HEK293 (cell line): Measurements from ENCODE around the gene CCDC61.

Experiments
- CTCF ChIA-PET: fragments of 350-600 bp; formaldehyde crosslinking; extraction: SDS; loops from one replicate; lab custom pipeline; 2021; ENCODE audit warnings: antibody characterized with exemption; lab: Yijun Ruan, JAX
- POLR2A ChIA-PET: fragments of 300-600 bp; formaldehyde crosslinking; extraction: SDS; loops from one replicate; lab custom pipeline; 2020; ENCODE audit warnings: antibody characterized with exemption, inconsistent platforms; lab: Yijun Ruan, JAX
- H3K27ac ChIP-seq: fragments of 200-500 bp; sonication (Bioruptor generic); 2 replicates; pipeline ENCODE4 v1.5.1; 2014; ENCODE audit warnings: low read depth, low read length, control low read depth, inconsistent platforms; ENCODE audit errors: extremely low read depth
- H3K36me3 ChIP-seq, 2 experiments: fragments of 200-500 bp in 1 of 2; sonication (Bioruptor generic) in 1 of 2; 1 replicate in 1 of 2; 2 replicates in 1 of 2; pipeline ENCODE4 v1.5.1; 2014 to 2017; ENCODE audit warnings: inconsistent platforms in 2 of 2, low read length in 2 of 2; ENCODE audit not compliant: control insufficient read depth in 2 of 2, insufficient read depth in 1 of 2
- H3K4me1 ChIP-seq: fragments of 200-500 bp; sonication (Bioruptor generic); 2 replicates; pipeline ENCODE4 v1.5.1; 2014; ENCODE audit warnings: mild to moderate bottlenecking, low read length, inconsistent platforms; ENCODE audit not compliant: control insufficient read depth, insufficient read depth
- H3K4me3 ChIP-seq: 2 replicates; pipeline ENCODE4 v1.5.1; 2011; ENCODE audit warnings: low read depth, mild to moderate bottlenecking, control low read depth, low read length, moderate library complexity
- H3K9me3 ChIP-seq: fragments of 200-500 bp; sonication (Bioruptor generic); 2 replicates; pipeline ENCODE4 v1.5.1; 2014; ENCODE audit warnings: low read depth, low read length, inconsistent platforms; ENCODE audit not compliant: control insufficient read depth, insufficient read depth
- BCL11A ChIP-seq: fragments of 450-650 bp; formaldehyde crosslinking; IDR thresholded peaks from 2 replicates; pipeline ENCODE4 v1.5.1; 2016; ENCODE audit warnings: low read depth, missing biosample characterization, missing genetic modification characterization
- GLIS2 ChIP-seq: fragments of 450-650 bp; formaldehyde crosslinking; IDR thresholded peaks from 2 replicates; pipeline ENCODE4 v1.5.1; 2016; ENCODE audit warnings: missing biosample characterization, missing genetic modification characterization
- HOXA7 ChIP-seq: sonication (generic); formaldehyde crosslinking; IDR thresholded peaks from 2 replicates; pipeline ENCODE4 v1.8.1; 2022; ENCODE audit warnings: missing genetic modification reagents, borderline replicate concordance
- HOXC10 ChIP-seq: sonication (generic); formaldehyde crosslinking; IDR thresholded peaks from 2 replicates; pipeline ENCODE4 v1.8.1; 2023; ENCODE audit warnings: mild to moderate bottlenecking, missing genetic modification reagents
- HOXD13 ChIP-seq: sonication (generic); formaldehyde crosslinking; IDR thresholded peaks from 2 replicates; pipeline ENCODE4 v1.8.0; 2022; ENCODE audit warnings: missing genetic modification reagents, borderline replicate concordance
- MEIS1 ChIP-seq: sonication (generic); formaldehyde crosslinking; IDR thresholded peaks from 2 replicates; pipeline ENCODE4 v1.8.1; 2022; ENCODE audit warnings: missing genetic modification reagents, mild to moderate bottlenecking, borderline replicate concordance
- OVOL3 ChIP-seq: fragments of 450-650 bp; formaldehyde crosslinking; IDR thresholded peaks from 2 replicates; pipeline ENCODE4 v1.5.1; 2016; ENCODE audit warnings: missing biosample characterization, missing genetic modification characterization
- SALL2 ChIP-seq: fragments of 450-650 bp; formaldehyde crosslinking; IDR thresholded peaks from 2 replicates; pipeline ENCODE4 v1.5.0; 2017; ENCODE audit warnings: missing biosample characterization, mild to moderate bottlenecking, missing genetic modification characterization, borderline replicate concordance
- SCRT2 ChIP-seq: fragments of 450-650 bp; formaldehyde crosslinking; IDR thresholded peaks from 2 replicates; pipeline ENCODE4 v1.5.1; 2016; ENCODE audit warnings: missing biosample characterization, missing genetic modification characterization
- SP3 ChIP-seq: fragments of 450-650 bp; formaldehyde crosslinking; IDR thresholded peaks from 2 replicates; pipeline ENCODE4 v1.5.1; 2016; ENCODE audit warnings: missing biosample characterization, missing genetic modification characterization
- SP7 ChIP-seq: fragments of 450-650 bp; formaldehyde crosslinking; IDR thresholded peaks from 2 replicates; pipeline ENCODE4 v1.5.1; 2016; ENCODE audit warnings: missing biosample characterization, missing genetic modification characterization
- WT1 ChIP-seq: fragments of 450-650 bp; formaldehyde crosslinking; IDR thresholded peaks from 2 replicates; pipeline ENCODE4 v1.5.1; 2016; ENCODE audit warnings: missing biosample characterization, missing genetic modification characterization
- ZBTB1 ChIP-seq: fragments of 450-650 bp; formaldehyde crosslinking; IDR thresholded peaks from 2 replicates; pipeline ENCODE4 v1.5.1; 2016; ENCODE audit warnings: missing biosample characterization, missing genetic modification characterization
- ZFHX2 ChIP-seq: fragments of 450-650 bp; formaldehyde crosslinking; conservative IDR thresholded peaks from 2 replicates; pipeline ENCODE4 v1.5.1; 2016; ENCODE audit warnings: missing biosample characterization, missing genetic modification characterization
- ZNF140 ChIP-seq: fragments of 450-650 bp; formaldehyde crosslinking; IDR thresholded peaks from 2 replicates; pipeline ENCODE4 v1.5.1; 2016; ENCODE audit warnings: missing biosample characterization, missing genetic modification characterization
- ZNF335 ChIP-seq: fragments of 450-650 bp; formaldehyde crosslinking; conservative IDR thresholded peaks from 2 replicates; pipeline ENCODE4 v1.5.1; 2016; ENCODE audit warnings: missing biosample characterization, missing genetic modification characterization
- ZNF596 ChIP-seq: fragments of 450-650 bp; IDR thresholded peaks from 2 replicates; pipeline ENCODE4 v1.5.0; 2018; ENCODE audit warnings: missing biosample characterization, mild to moderate bottlenecking, missing genetic modification characterization, moderate library complexity
- ZNF621 ChIP-seq: fragments of 450-650 bp; formaldehyde crosslinking; IDR thresholded peaks from 2 replicates; pipeline ENCODE4 v1.5.1; 2017; ENCODE audit warnings: missing biosample characterization, missing genetic modification characterization
- ZNF677 ChIP-seq: fragments of 450-650 bp; IDR thresholded peaks from 2 replicates; pipeline ENCODE4 v1.5.0; 2018; ENCODE audit warnings: missing biosample characterization, mild to moderate bottlenecking, missing genetic modification characterization, moderate library complexity
- TF ChIP-seq, protein P1 (sequence below): fragments of 450-650 bp; formaldehyde crosslinking; optimal IDR thresholded peaks from 2 replicates; pipeline ENCODE3; 2016; ENCODE audit warnings: missing biosample characterization, mild to moderate bottlenecking, missing genetic modification characterization
- TF ChIP-seq, protein P2 (sequence below): fragments of 450-650 bp; formaldehyde crosslinking; IDR thresholded peaks from 2 replicates; pipeline ENCODE4 v1.5.1; 2017; ENCODE audit warnings: missing biosample characterization, missing genetic modification characterization
- TF ChIP-seq, protein P3 (sequence below): fragments of 450-650 bp; formaldehyde crosslinking; IDR thresholded peaks from 2 replicates; pipeline ENCODE4; 2016; ENCODE audit warnings: missing biosample characterization, missing genetic modification characterization
- TF ChIP-seq, protein P4 (sequence below): fragments of 450-650 bp; formaldehyde crosslinking; IDR thresholded peaks from 2 replicates; pipeline ENCODE4 v1.5.1; 2016; ENCODE audit warnings: missing biosample characterization, missing genetic modification characterization
- TF ChIP-seq, protein P5 (sequence below): fragments of 450-650 bp; formaldehyde crosslinking; IDR thresholded peaks from 2 replicates; pipeline ENCODE4 v1.5.1; 2016; ENCODE audit warnings: missing biosample characterization, missing genetic modification characterization
- TF ChIP-seq, protein P6 (sequence below): fragments of 450-650 bp; formaldehyde crosslinking; IDR thresholded peaks from 2 replicates; pipeline ENCODE4 v1.5.1; 2016; ENCODE audit warnings: missing biosample characterization, missing genetic modification characterization

The CCDC61 gene

DNA sequence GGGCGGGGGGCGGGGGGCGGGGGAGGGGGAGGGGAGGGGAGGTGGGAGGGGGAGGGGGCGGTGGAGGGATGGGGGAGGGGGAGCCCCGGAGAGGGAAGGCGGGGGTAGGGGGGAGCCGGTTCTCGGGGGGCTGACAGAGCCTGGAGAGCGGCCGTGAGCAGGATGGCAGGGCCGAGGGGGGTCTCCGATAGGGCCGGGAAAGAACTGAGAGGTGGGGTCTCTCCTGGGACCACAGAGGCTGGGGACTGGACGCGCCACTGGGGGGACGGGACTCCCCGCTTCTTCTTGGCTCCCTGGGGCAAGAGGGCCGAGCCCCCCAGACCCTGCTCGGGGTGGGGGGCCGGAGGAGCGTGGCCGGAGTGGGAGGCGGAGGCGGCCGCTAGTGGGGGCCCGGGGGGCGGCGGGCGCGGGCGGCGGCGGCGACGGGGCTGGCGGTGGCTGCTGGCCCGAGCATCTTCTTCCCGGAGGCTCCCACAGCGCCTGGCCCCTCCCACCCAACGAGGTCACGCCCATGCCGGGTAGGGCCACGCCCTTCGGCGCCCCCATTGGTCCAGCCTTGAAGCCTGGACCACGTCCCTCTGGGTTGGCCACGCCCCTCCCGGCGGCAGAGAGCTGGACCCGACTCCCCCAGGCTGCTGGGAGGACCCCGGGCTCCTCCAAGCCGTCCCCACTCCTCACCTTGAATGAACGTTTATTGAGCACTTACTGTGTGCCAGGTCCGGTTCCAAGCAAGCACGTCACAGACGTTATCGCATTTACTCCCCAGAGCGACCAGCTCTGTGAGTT, 21.5 kb upstream of the CCDC61 start, which contains the start of gene NOVA2:
Gene NOVA2 (minus strand): TSS at position 313 of the 786 bp plus-strand sequence. CDS start 514 bp downstream, outside the sequence.
- no peaks in the 10 kb centered on the region for H3K9me3 ChIP-seq
- ChIA-PET CTCF (interaction anchor here (0.5 to 0.9 kb wide), 3 partner anchors 36 to 422 kb away, joined by 3 to 4 read pairs (median 3); no protein-coding TSS in a partner anchor), POLR2A (interaction anchor here (0.8 to 1.5 kb wide), 4 partner anchors 21 to 440 kb away, joined by 3 to 7 read pairs (median 4); partner anchors contain the start of genes CCDC61 and CCDC8)
- H3K36me3 ChIP-seq, result no peaks in the 10 kb centered on the region
- H3K4me3 ChIP-seq, result peak within 1 kb of the TSS; percentile 49
- H3K27ac ChIP-seq, result no peak within 1 kb of the TSS
- H3K4me1 ChIP-seq, result no peaks in the 10 kb centered on the region
- TF ChIP-seq WT1 (tag by site-specific recombination), result no peak
- no peak for TF ChIP-seq HOXA7 (CRISPR knock-in tag)
- TF ChIP-seq HOXC10 (CRISPR knock-in tag), result no peak
- no peak for TF ChIP-seq ZNF140
- TF ChIP-seq ZNF335 (tag by site-specific recombination), result peak; percentile 62
- TF ChIP-seq MEIS1, result no peak
- TF ChIP-seq, protein P1, sequence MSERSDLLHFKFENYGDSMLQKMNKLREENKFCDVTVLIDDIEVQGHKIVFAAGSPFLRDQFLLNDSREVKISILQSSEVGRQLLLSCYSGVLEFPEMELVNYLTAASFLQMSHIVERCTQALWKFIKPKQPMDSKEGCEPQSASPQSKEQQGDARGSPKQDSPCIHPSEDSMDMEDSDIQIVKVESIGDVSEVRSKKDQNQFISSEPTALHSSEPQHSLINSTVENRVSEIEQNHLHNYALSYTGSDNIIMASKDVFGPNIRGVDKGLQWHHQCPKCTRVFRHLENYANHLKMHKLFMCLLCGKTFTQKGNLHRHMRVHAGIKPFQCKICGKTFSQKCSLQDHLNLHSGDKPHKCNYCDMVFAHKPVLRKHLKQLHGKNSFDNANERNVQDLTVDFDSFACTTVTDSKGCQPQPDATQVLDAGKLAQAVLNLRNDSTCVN (tag by site-specific recombination), result peak; percentile 16
- TF ChIP-seq ZNF596 (tag by site-specific recombination), result no peak
- no peak for TF ChIP-seq ZNF621 (tag by site-specific recombination)
- peak; percentile 62 for TF ChIP-seq SP3 (tag by site-specific recombination)
- no peak for TF ChIP-seq HOXD13
- TF ChIP-seq ZNF677 (tag by site-specific recombination), result no peak
- no peak for TF ChIP-seq ZBTB1 (tag by site-specific recombination)
- no peak for TF ChIP-seq SALL2 (tag by site-specific recombination)
- TF ChIP-seq, protein P2, sequence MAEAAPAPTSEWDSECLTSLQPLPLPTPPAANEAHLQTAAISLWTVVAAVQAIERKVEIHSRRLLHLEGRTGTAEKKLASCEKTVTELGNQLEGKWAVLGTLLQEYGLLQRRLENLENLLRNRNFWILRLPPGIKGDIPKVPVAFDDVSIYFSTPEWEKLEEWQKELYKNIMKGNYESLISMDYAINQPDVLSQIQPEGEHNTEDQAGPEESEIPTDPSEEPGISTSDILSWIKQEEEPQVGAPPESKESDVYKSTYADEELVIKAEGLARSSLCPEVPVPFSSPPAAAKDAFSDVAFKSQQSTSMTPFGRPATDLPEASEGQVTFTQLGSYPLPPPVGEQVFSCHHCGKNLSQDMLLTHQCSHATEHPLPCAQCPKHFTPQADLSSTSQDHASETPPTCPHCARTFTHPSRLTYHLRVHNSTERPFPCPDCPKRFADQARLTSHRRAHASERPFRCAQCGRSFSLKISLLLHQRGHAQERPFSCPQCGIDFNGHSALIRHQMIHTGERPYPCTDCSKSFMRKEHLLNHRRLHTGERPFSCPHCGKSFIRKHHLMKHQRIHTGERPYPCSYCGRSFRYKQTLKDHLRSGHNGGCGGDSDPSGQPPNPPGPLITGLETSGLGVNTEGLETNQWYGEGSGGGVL (tag by site-specific recombination), result peak; percentile 52
- TF ChIP-seq SP7, result no peak
- no peak for TF ChIP-seq OVOL3 (tag by site-specific recombination)
- no peak for TF ChIP-seq SCRT2 (tag by site-specific recombination)
- peak; percentile 62 for TF ChIP-seq GLIS2 (tag by site-specific recombination)
- TF ChIP-seq, protein P3, sequence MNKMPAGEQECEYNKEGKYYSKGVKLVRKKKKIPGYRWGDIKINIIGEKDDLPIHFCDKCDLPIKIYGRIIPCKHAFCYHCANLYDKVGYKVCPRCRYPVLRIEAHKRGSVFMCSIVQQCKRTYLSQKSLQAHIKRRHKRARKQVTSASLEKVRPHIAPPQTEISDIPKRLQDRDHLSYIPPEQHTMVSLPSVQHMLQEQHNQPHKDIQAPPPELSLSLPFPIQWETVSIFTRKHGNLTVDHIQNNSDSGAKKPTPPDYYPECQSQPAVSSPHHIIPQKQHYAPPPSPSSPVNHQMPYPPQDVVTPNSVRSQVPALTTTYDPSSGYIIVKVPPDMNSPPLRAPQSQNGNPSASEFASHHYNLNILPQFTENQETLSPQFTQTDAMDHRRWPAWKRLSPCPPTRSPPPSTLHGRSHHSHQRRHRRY (tag by site-specific recombination), result no peak
- TF ChIP-seq, protein P4, sequence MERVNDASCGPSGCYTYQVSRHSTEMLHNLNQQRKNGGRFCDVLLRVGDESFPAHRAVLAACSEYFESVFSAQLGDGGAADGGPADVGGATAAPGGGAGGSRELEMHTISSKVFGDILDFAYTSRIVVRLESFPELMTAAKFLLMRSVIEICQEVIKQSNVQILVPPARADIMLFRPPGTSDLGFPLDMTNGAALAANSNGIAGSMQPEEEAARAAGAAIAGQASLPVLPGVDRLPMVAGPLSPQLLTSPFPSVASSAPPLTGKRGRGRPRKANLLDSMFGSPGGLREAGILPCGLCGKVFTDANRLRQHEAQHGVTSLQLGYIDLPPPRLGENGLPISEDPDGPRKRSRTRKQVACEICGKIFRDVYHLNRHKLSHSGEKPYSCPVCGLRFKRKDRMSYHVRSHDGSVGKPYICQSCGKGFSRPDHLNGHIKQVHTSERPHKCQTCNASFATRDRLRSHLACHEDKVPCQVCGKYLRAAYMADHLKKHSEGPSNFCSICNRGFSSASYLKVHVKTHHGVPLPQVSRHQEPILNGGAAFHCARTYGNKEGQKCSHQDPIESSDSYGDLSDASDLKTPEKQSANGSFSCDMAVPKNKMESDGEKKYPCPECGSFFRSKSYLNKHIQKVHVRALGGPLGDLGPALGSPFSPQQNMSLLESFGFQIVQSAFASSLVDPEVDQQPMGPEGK (tag by site-specific recombination), result peak; percentile 46
- TF ChIP-seq, protein P5, sequence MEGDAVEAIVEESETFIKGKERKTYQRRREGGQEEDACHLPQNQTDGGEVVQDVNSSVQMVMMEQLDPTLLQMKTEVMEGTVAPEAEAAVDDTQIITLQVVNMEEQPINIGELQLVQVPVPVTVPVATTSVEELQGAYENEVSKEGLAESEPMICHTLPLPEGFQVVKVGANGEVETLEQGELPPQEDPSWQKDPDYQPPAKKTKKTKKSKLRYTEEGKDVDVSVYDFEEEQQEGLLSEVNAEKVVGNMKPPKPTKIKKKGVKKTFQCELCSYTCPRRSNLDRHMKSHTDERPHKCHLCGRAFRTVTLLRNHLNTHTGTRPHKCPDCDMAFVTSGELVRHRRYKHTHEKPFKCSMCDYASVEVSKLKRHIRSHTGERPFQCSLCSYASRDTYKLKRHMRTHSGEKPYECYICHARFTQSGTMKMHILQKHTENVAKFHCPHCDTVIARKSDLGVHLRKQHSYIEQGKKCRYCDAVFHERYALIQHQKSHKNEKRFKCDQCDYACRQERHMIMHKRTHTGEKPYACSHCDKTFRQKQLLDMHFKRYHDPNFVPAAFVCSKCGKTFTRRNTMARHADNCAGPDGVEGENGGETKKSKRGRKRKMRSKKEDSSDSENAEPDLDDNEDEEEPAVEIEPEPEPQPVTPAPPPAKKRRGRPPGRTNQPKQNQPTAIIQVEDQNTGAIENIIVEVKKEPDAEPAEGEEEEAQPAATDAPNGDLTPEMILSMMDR, result no peak
- TF ChIP-seq ZFHX2, result peak; percentile 72
- no peak for TF ChIP-seq BCL11A (tag by site-specific recombination)
- TF ChIP-seq, protein P6, sequence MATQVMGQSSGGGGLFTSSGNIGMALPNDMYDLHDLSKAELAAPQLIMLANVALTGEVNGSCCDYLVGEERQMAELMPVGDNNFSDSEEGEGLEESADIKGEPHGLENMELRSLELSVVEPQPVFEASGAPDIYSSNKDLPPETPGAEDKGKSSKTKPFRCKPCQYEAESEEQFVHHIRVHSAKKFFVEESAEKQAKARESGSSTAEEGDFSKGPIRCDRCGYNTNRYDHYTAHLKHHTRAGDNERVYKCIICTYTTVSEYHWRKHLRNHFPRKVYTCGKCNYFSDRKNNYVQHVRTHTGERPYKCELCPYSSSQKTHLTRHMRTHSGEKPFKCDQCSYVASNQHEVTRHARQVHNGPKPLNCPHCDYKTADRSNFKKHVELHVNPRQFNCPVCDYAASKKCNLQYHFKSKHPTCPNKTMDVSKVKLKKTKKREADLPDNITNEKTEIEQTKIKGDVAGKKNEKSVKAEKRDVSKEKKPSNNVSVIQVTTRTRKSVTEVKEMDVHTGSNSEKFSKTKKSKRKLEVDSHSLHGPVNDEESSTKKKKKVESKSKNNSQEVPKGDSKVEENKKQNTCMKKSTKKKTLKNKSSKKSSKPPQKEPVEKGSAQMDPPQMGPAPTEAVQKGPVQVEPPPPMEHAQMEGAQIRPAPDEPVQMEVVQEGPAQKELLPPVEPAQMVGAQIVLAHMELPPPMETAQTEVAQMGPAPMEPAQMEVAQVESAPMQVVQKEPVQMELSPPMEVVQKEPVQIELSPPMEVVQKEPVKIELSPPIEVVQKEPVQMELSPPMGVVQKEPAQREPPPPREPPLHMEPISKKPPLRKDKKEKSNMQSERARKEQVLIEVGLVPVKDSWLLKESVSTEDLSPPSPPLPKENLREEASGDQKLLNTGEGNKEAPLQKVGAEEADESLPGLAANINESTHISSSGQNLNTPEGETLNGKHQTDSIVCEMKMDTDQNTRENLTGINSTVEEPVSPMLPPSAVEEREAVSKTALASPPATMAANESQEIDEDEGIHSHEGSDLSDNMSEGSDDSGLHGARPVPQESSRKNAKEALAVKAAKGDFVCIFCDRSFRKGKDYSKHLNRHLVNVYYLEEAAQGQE (tag by site-specific recombination), result no peak
